Skeletal muscle cell (primary cell): ENCODE data around the gene SURF1.

Source experiments
- DNase-seq: peaks from one replicate; pipeline ENCODE4 v3.0.0-alpha.2; 2010; ENCODE audit warnings: low read depth
- H3K4me3 ChIP-seq: 2 replicates; pipeline ENCODE4 v1.5.1; 2011; ENCODE audit warnings: low read depth, mild to moderate bottlenecking, control low read depth, low read length, moderate library complexity

Gene SURF1

DNA sequence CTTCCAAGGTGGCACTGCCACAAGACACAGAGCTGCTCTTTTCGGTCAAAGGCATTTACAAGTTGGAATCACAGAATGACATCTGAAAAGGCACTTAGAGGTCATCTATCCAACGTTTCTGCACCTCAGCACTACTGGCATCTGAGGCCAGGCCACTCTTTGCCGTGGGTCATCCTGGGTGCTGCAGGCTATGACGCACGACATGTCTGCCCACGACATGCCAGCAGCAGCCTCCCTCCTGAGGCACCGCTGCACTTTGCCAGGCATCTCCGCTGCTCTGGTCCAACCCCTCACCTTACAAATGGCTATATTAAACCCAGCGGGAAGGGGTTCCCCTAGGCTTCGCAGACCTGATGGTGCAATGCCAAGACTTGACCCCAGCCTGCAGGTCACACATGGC, 11.5 kb upstream of the SURF1 start:
- DNase-seq: no peak
- no peak overlapping the region for H3K4me3 ChIP-seq

DNA sequence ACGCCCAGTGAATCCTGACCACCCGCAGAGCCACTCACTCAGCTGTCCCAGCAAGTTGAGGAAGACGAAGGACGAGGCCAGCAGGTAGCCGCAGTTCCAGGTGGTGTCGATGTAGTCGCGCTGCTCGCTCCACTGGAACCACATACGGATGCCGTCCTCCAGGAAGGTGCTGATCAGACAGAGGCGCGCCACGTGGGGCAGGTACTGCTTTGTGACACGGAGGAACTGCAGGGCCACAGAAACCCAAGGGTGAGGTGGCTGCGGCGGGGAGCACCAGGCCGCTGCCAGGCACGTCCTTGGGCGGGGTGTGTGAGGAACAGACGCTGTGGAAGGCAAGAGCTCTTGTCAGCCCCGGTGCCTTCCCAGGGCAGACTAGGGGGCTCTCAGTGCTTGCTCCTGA, 10.9 kb upstream of the SURF1 start:
- no peak overlapping the region for H3K4me3 ChIP-seq
- DNase-seq: no peak

DNA sequence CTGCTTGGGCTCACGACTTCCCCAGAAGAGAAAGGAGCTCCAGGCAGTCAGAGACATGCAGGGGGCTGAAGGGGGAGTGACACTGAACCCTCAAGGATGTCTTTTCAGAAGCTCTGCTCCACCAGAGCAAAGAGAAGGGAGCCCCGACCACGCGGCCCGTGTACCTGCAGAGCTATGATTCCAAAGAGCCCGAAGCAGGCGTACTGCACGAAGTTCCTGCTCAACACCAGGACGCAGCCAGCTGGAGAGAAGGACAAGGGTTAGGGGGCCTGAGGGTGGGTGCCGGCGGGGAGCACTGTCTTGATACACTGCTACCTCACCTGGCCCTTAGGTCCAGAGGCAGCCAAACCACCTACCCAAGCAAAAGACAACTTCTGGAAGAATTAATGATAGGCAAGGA, 10.1 kb upstream of the SURF1 start:
- no peak overlapping the region for H3K4me3 ChIP-seq
- DNase-seq: no peak

DNA sequence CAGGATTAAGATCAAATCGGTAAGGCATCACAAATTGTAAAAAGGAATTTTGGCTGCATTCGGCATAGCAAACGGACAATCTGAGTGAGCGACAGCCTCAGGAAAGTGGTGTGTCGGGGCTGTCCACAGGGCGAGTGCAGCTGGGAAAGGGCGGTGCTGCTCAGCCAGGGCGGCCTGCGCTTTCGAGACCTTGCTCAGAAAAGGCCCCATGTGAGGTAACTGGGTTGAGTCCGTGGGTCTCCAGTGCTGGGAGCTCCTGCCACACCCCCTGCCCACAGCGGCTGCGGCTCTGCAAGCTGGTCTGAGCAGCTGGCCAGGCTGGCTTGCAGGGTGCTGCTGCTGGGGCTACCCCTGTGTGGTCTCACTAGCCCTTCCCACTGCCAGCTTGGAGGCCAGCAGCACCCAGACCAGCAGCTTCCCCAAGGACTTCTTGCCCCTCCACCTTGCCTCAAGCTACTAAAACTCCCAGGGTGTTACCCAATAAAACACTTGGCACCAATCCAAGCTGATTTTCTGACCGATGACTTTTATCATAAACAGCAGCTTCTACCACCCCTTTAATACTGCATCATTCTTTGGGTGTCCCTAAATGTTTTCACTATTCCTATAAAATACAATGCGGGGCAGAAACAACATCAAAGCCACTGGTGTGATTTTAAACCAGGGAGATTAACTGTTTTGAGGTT, 6.2 kb upstream of the SURF1 start:
- DNase-seq: no peak
- no peak overlapping the region for H3K4me3 ChIP-seq

DNA sequence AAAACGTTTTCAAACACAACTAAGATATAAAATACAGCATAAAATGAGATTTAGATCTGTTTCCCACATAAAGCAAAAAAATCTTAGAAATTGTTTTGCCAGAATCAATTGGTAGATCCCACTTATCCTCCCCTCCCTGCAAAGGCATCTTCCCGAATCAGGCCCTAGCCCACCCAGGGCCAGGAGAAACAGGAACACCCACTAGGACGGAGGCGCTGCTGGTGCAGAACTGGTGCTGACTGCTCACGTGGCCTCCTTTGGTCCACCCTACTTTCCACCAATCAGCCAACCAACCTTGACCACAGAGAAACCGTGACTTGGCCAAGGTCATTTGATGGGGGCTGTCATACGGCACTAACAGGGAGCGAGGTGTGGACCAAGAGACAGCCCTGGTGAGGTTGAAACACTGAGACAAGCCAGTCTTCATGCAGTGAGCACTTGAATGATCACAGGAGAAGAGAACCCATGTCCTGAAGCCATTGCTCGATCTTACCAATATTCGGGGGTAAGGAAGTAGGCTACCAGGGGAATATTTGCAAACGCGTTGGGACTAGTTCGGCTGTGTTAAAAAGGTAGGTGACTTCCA, 5.3 kb upstream of the SURF1 start:
- DNase-seq: no peak
- H3K4me3 ChIP-seq: no peak overlapping the region

DNA sequence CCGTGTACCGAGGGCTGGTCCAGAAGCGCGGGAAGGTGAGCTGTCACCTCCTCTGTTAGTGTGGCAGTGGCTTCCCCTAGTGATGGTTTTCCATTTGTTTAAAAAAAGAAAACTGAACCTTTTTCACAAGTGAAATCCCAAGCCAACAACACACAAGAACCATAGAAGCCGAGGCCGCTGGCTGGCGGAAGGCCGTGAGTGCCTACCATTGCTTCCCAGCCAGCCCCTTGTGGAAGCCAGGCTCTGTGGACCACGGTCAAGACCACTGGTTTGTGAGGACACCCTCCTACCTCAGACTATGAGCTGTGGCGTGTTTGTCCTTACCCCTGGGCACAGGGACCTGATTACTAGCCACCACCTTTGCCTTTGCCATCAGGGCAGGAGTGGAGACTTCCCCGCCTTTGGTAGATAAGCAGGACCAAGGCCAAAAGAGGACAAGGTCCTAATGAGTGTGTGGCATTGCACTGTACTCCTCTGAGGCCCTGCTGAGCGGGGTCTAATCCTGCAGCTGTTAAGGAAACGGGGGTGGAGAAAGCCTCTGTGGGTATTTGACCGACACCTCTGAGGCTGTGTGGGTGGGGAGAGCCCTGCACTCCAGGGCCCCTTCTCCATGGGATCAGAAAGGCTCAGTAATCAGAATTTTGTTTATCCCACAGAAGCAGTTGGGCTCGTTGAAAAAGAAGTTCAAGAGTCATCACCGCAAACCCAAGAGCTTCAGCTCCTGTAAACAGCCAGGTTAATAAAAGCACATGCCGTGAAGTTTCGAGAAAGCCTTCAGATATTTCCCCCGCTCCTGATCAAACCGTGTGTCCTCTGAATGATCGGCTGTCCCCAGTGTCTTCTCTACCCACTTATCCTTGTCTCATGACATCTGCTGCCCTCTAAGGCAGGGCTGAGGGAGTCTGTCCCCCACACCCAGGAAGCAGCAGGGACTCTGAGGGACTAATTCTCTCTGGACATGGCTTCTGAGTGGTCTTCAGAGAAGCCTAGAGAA, 4.4 kb upstream of the SURF1 start:
- H3K4me3 ChIP-seq: no peak overlapping the region
- no peak for DNase-seq

DNA sequence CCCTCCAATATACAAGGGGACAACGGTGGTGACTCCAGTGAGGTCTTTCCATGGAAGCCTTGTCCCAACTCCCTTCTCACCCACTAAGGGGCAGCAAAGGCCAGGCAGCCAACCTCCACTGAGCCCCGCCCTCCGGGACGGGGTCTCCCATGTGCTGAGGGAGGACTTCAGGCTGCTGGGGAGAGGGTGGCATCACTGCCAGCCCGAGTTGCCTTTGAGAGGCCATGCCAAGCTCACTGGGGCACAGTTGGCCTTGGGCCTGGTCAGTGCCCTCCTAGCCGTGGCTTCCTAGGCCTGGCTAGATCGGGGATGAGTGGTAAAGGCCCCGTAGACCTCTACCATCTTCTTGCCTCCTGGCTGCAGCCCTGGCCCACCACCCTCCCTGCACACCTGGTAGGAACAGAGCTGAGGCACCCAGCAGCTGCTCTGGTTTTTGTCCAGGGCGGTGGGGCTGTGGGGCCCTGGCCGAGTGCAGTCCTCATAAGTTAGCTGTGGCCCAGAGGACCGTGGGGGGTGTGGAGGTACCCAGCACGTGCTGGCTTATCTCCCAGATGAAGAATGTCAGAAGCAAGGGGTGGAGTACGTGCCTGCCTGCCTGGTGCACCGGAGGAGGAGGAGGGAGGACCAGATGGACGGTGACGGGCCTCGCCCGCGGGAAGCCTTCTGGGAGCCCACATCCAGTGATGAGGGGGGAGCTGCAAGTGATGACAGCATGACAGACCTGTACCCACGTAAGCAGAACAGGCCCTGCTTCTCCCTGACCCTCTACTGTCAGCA, 3.3 kb upstream of the SURF1 start:
- DNase-seq: no peak
- no peak overlapping the region for H3K4me3 ChIP-seq

DNA sequence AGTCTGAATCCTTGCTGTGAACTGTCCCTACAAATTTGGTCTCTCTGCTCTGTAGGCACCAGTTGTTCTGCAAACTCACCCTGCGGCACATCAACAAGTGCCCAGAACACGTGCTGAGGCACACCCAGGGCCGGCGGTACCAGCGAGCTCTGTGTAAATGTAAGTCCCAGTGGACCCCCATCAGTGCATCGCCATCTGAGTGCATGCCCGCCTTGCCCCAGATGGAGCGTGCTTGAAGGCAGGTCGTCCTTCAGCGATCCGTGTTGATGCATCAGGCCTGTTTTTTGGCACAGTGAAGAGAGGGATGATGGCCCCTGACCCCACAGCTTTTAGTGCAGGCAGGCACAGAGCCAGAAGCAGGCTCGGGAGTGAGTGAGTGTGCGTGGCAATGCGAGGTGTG, 1.4 kb upstream of the SURF1 start:
- no peak overlapping the region for H3K4me3 ChIP-seq
- no peak for DNase-seq

DNA sequence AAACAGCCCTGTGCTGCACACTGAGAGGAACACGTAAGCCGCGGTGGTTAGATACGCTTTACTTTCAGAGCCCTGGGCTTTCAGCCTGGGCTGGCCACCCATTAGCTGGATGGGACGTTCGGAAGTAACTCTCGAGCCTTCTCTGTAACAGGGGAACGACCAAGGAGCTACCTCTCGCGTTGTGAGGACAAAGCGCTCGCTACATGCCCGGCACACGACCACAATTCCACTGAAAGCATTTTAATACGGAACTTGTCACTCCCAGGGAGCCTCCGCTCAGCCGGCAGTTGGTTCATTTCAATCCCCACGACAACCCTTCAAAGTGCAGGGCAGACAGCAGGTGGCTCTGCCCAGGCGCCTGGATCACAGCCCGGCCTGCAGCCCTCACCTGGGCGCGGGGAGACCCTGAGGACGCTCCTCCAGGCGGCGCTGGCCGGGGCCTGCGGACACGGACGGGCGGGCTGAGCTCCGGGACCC, 368 bp downstream of the SURF1 start:
- DNase-seq: no peak
- H3K4me3 ChIP-seq: peak overlapping the region; percentile 86

DNA sequence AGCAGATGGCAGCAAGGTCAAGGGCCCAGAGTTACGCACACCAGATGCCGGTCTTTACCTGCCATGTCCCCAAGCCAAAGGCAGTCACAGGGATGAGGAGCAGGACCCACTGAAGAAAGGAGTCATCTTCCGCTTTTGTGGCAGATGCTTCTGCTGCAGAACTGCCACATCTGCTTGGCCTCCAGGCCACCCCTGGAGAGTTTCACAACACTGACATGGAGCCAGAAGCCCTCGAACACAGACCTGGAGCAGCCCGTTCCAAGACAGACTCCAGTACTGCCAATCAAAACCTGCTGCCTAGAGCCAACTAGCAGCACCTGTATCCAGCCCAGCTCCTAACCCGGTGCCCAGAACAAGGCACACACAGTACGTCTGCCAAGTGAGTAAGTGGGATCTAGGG, 1.5 kb downstream of the SURF1 start:
- no peak overlapping the region for H3K4me3 ChIP-seq
- DNase-seq: no peak

DNA sequence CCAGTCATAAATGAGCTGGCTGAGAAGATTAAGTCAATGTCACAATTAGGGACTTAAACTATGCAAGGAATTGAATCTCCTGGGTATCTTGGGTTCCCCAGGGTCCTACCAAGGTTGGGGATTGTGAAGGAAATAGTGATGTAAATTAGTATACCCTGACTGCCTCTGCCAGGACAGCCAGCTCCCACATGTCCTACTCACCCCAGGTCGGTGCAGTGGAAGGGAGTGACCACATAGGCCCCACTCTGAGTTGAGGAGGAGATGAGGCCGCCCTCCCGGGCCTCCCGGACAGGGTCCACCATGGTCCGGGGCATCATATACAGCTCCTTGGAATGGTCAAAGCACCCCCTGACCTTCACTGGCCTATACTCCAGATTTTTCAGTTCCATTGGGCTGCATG, 2.7 kb downstream of the SURF1 start:
- DNase-seq: no peak
- no peak overlapping the region for H3K4me3 ChIP-seq

DNA sequence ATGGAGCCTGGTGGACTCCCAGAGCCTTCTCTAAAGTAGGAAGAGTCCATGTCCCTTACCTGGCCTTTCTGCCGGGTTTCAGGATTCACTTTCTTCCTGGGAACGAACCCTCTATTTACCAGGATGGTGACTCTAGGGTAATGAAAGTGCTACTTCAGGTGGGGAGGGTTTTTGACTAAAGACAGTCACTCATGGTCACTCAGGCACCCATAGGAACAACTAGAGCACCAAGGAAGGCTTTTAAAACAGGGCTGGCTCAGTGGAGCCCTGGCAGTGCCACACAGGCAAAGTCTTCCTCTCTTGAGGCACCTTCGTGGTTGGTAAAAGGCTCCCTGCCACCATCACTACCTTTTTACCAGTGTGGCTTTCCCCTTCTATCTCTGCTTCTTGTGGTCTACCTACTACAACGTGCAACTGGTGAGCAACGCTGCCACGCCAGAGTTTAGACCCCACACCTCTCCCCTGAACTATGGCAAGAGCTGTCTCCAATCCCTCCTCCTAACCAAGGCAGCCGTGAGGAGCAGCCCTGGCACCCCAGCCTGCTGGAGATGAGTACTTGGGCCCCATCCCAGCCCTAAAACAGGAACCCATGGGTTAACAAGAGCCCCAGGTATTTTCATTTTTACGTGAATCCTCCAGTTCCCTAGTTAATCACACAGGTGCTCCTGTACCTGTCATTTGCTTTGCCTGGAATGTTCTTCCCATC, 3.5 kb downstream of the SURF1 start:
- no peak overlapping the region for H3K4me3 ChIP-seq
- no peak for DNase-seq

DNA sequence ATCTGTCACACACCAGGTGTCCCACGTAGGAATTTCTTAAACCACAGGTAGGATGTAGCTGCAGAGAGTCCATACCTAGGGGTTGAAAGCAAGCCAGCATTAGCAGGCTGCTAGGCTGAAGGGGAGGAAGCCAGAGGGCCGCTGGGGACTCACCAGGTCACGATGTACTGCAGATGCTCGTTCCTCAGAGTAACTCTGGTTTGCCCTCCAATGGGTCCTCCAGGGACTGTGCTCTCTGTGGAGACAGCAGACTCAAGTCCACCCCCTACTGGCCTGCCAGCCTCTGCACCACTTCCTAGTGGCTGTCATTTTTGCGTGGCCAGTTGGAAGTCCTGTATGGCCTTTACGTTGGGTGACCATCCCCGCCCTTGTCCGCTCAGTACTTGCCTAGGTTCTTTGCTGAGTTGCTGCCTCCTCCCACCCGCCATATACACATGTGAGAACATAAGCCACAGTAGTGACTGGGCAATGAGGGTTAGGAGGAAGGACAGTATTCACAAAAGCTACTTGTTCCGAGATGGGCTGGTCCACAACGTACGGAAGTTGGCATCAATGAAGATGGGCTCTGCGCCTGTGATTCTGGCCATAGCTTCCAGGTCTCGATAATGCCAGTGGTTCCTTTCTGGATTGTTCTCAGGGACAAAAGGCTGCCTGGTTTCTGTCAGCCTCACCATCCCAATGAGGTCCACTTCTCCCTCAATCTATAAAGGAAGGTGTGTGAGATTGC, 4.2 kb downstream of the SURF1 start:
- H3K4me3 ChIP-seq: no peak overlapping the region
- no peak for DNase-seq

DNA sequence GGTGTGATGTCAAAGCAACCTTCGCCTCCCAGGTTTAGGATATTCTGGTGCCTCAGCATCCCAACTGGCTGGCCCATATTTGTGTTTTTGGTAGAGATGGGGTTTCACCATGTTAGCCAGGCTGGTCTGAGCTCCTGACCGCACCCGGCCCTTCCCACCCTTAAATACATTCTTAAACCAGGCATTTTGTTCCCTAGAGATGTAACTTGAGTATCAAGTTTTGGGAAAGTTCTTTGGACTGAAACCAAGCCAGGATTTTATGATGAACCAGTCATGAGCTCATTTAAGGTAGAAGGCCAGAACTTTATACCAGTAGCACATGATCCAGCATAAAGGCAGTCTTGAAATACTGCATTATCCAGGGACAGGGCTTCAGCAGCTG, 4.8 kb downstream of the SURF1 start:
- no peak for DNase-seq

DNA sequence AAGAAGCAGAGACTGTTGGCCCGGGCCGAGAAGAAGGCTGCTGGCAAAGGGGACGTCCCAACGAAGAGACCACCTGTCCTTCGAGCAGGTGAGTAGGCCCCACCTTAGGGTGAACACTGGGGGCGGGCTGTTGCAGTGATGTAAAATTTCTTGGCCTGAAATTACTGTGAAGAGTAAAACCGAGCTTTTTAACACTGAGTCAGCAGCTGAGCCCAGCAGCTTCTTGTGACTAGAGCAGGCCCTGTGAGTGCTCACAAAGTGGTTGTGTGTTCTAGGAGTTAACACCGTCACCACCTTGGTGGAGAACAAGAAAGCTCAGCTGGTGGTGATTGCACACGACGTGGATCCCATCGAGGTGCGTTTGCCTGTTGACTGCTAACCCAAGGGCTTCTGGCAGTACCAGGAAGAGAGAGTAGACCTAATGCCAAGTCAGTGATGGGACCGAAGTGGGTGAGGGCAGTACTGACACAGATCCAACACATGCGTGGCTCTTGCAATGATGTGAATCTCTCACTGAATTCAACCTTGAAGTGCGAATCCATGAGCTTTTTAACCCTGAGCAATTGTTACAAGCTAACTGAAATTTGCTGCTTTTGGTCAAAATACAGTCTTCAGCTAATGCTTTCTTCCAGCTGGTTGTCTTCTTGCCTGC, 6.2 kb downstream of the SURF1 start:
- DNase-seq: no peak
- no peak overlapping the region for H3K4me3 ChIP-seq

More for the DNA sequence above, 4.8 kb downstream of the SURF1 start:
- no peak overlapping the region for H3K4me3 ChIP-seq

DNA sequence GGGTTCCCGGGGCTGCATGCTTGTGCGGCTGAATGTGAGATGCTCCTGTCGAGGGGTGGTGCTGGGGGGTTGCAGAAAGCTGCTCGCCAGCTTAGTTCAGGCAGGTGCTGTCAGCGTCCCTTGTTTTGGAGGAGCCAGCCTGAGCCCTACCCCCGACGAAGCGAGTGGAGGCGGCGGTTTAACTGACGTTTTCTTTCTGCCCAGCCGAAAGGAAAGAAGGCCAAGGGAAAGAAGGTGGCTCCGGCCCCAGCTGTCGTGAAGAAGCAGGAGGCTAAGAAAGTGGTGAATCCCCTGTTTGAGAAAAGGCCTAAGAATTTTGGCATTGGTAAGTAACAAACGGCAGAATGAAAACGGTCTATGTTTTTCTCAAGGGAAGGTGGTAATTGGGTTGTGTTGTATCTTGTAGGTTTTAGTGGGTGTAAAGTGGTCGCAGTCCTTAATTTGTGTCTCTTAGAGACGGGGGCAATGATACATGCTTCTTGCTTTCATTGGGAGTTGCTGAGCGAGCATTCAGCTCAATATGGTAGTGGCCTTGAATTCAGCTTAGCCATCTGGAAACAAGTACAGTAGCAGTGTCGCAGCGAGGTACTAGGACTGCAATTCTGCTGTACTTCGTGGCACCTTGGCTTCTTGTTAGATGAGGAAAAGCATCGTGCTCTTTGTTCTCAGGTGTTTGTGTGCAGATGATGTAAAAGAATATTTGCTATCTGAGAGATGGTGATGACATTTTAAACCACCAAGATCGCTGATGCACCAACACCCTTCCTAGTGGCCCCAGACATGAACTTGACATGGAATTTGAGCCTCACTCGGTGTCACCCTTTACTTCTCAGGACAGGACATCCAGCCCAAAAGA, 7.3 kb downstream of the SURF1 start:
- no peak for DNase-seq
- H3K4me3 ChIP-seq: peak overlapping the region; percentile 97
